Ovary (tissue), 9 donors: Measurements from ENCODE around the gene TNFAIP8L3. TPM values are rescaled to one million over a fixed set of nuclear protein-coding genes. Genes with fewer than 3 reads are reported as not detected.

ENCODE experiments used
- DNase-seq, 5 donors: peaks; one replicate each; pipeline ENCODE4 v3.0.0-alpha.2; 2019 to 2020
- H3K27ac ChIP-seq, 2 donors: fragments of 200-600 bp; one replicate each; pipeline versions ENCODE4 v1.5.1 to v1.8.0; 2019 to 2022
- H3K27me3 ChIP-seq: fragments of 200-600 bp; one replicate; pipeline ENCODE4 v1.8.0; 2022
- H3K36me3 ChIP-seq: fragments of 200-600 bp; sonication (generic); one replicate; pipeline ENCODE4 v1.5.1; 2019
- H3K4me1 ChIP-seq: one replicate; pipeline ENCODE4 v1.8.1; 2013; ENCODE audit warnings: mild to moderate bottlenecking, moderate library complexity; ENCODE audit not compliant: insufficient read depth
- H3K4me3 ChIP-seq: fragments of 200-600 bp; sonication (generic); one replicate; pipeline ENCODE4 v1.5.1; 2017
- H3K9me3 ChIP-seq, 2 donors: fragments of 200-600 bp in 1 of 2; sonication (generic) in 1 of 2; one replicate each; pipeline versions ENCODE4 v1.5.1 to v1.8.1; 2013 to 2019; ENCODE audit warnings: mild to moderate bottlenecking in 1 of 2, moderate library complexity in 1 of 2
- CTCF ChIP-seq, 3 donors: fragments of 450-650 bp in 2 of 3; fragments of 200-600 bp in 1 of 3; IDR thresholded peaks; one replicate each; pipeline versions ENCODE4 v1.5.1 to v1.8.0; 2016 to 2022; ENCODE audit warnings: antibody characterized with exemption in 3 of 3, mild to moderate bottlenecking in 1 of 3
- EP300 ChIP-seq: sonication (generic); formaldehyde crosslinking; IDR thresholded peaks from one replicate; pipeline ENCODE4 v1.6.1; 2017; ENCODE audit warnings: antibody characterized with exemption
- POLR2A ChIP-seq: fragments of 450-650 bp; IDR thresholded peaks from one replicate; pipeline ENCODE4 v1.6.1; 2017; ENCODE audit warnings: antibody characterized with exemption, mild to moderate bottlenecking, moderate library complexity
- WGBS, 3 donors: extraction: QIAGEN DNeasy Blood & Tissue Kit in 1 of 3; methylation state at CpG; one replicate each; pipeline versions ENCODE4 v1.1.5 to v1.1.7; 2013 to 2017; 5-methylcytosine and 5-hydroxymethylcytosine counted together
- intact Hi-C, 4 donors: fragments of 100-400 bp; cut with DNase I; formaldehyde crosslinking; loops; one replicate each; pipeline versions ENCODE4 v1.11.0 to v1.15.1; 2022 to 2023
- polyA plus RNA-seq, 2 donors: library from polyadenylated mRNA; stranded (reverse); fragments of 200-250 nt in 1 of 2; fragments of 350-450 nt in 1 of 2; fragmentation: Illumina TruSeq in 1 of 2; extraction: RNeasy Lipid Tissue Mini Kit (QIAGEN cat#74804) in 1 of 2; gene quantifications; one replicate each; pipeline ENCODE4 v1.2.3, GENCODE V29; 2013 to 2014
- total RNA-seq, 7 donors: library from RNA; depleted of rRNA in 2 of 7; stranded (reverse); fragments of >200 nt in 2 of 7; fragmentation: NEBNext Ultra II Directional in 3 of 7; extraction: Animal tissue kit (Norgen Biotek cat#: 25700) in 3 of 7; gene quantifications; one replicate each; pipeline versions ENCODE4 v1.1.0 to v1.2.4, GENCODE V29; 2016 to 2023
- donor health status: DM: no; HTN: no; CAD: no; lungs with moderate emphysema.
- donor health status: DM: no; HTN: no; CAD: no.
- donor health status: Bipolar disorder and iron deficiency.
- donor health status: DM: yes; HTN: yes; CAD: no.
- donor health status: DM: no; HTN: no; CAD: no.
- donor health status: DM: yes; HTN: yes; CAD: no.

TNFAIP8L3 gene
- total and polyA plus RNA-seq, 9 donors, result 10.2 to 76.5 (median 24.1) TPM

DNA sequence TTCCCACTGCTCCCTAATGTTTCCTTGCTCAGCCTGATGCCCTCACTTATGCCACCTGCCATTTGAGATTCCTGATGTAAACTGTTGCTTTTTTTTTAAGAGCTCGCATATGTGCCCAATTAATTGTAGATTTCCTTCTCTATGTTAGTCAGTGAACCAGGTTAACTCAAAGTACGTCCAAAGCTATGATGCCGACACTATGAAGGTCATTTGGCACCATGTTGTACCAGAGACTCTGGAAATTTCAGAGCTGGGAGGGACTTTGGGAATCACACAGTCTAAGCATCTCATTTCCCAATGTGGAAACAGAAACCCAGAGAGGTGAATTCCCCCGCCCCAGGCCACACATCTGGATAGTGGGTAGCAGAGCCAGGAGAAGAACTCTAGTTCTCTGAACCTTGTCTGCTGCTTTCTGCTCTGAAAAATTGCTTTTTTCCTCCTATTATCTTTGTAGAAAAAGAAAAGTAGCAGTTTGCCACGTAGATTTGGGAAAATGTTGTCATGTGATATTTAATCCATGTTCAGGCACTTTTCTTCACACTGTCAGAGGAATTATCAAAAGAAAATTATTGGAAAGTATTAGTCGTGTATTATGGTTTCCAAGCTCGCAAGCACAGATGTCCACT, 38.5 kb upstream of the TNFAIP8L3 start:
- no peak for TF ChIP-seq CTCF (IDR thresholded peaks at IDR 0.05)
- TF ChIP-seq POLR2A, result no peak
- no peak for TF ChIP-seq EP300
- no peaks in the 10 kb centered on the region for H3K36me3 ChIP-seq
- no peak overlapping the region for H3K4me3 ChIP-seq
- DNase-seq, result no peak
- intact Hi-C loops, result loop anchor here in 1 of 4 donors (5.0 kb wide), 1 partner anchor 59 kb away; no protein-coding TSS in a partner anchor
- no peaks in the 10 kb centered on the region for H3K27me3 ChIP-seq
- H3K27ac ChIP-seq, result no peak overlapping the region
- H3K9me3 ChIP-seq, result no peaks in the 10 kb centered on the region
- WGBS, 3 donors, result 32 to 40% (median 35%) methylated on average over 7 of the region's 7 CpGs
- peaks cover 4% of the 10 kb centered on the region for H3K4me1 ChIP-seq

GRCh38 chr15:51132384-51133139, 37.9 kb upstream of the TNFAIP8L3 start:
- intact Hi-C loops, result loop anchor here in 1 of 4 donors (5.0 kb wide), 1 partner anchor 60 kb away; no protein-coding TSS in a partner anchor
- TF ChIP-seq CTCF (IDR thresholded peaks at IDR 0.05) (peak in 2 of 3 donors; percentile 52 to 79), POLR2A (no peak)
- 24 to 27% (median 25%) methylated on average over 6 of the region's 6 CpGs for WGBS, 3 donors
- Histone ChIP-seq H3K36me3 (no peaks in the 10 kb centered on the region), H3K4me1 (peaks cover 4% of the 10 kb centered on the region), H3K9me3 (no peaks in the 10 kb centered on the region), H3K27ac (no peak overlapping the region), H3K4me3 (no peak overlapping the region), H3K27me3 (no peaks in the 10 kb centered on the region)
- DNase-seq, result peak; percentile 43 to 82 (median 73)

DNA sequence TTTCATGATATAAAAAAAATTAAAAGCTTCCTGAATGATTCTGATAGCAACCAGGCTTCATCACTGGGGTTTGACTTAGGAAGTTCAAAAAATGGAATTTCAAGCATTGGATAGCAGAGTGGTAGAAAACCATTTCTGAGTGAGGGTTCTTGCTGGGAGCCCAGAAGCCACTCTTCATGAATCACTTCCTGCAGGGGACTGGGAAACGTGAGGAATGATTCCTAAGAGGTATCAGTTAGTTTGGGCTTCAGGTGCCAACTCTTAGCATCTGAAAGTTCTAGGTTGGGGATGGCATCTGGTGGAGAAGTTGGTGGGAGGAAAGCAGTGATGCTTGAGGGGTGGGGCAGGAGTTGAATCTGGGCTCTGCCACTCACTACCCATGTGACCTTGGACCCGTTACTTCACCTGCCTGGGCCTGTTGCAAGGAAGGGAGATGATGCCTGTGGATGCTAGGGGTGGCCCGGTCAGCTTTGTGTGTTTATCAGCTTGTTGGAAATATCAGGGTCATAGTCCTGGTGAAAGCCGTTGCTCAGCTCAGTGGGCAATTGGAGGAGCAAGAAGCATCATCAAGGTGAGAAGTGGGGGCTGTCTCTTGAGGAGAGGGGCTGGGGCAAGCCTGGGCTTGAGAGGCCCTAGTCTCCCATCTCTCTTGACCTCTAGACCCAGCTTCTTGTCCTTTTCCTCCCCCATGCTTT, 37.0 kb upstream of the TNFAIP8L3 start:
- no peak overlapping the region for H3K4me3 ChIP-seq
- TF ChIP-seq EP300, result no peak
- TF ChIP-seq POLR2A, result no peak
- no peak for TF ChIP-seq CTCF (IDR thresholded peaks at IDR 0.05)
- H3K9me3 ChIP-seq, result no peaks in the 10 kb centered on the region
- 76 to 87% (median 78%) methylated on average over 4 of the region's 4 CpGs for WGBS, 3 donors
- DNase-seq, result no peak
- H3K27ac ChIP-seq, result no peak overlapping the region
- H3K4me1 ChIP-seq, result peaks cover 4% of the 10 kb centered on the region
- no peaks in the 10 kb centered on the region for H3K36me3 ChIP-seq
- H3K27me3 ChIP-seq, result no peaks in the 10 kb centered on the region
- intact Hi-C loops, result loop anchor here in 1 of 4 donors (5.0 kb wide), 1 partner anchor 61 kb away; no protein-coding TSS in a partner anchor

- 99 to 100% (median 100%) methylated on average over 1 of the region's 1 CpG for WGBS, 3 donors
- Histone ChIP-seq H3K27me3 (no peaks in the 10 kb centered on the region), H3K36me3 (no peaks in the 10 kb centered on the region), H3K4me3 (no peak overlapping the region), H3K9me3 (no peaks in the 10 kb centered on the region), H3K27ac (no peak overlapping the region), H3K4me1 (peaks cover 4% of the 10 kb centered on the region)
- intact Hi-C loops, result loop anchor here in 1 of 4 donors (5.0 kb wide), 1 partner anchor 62 kb away; no protein-coding TSS in a partner anchor
- DNase-seq, result no peak
- TF ChIP-seq CTCF (IDR thresholded peaks at IDR 0.05) (no peak), EP300 (no peak)
Measured at GRCh38 chr15:51130344-51130743, 35.6 kb upstream of the TNFAIP8L3 start.
